ENCODE results near the gene CHSY3. TPM values are rescaled to one million over a fixed set of nuclear protein-coding genes. Genes with fewer than 3 reads are reported as not detected.

CHSY3 gene
- total RNA-seq, 1 experiment from 2014 or later, result not detected

DNA sequence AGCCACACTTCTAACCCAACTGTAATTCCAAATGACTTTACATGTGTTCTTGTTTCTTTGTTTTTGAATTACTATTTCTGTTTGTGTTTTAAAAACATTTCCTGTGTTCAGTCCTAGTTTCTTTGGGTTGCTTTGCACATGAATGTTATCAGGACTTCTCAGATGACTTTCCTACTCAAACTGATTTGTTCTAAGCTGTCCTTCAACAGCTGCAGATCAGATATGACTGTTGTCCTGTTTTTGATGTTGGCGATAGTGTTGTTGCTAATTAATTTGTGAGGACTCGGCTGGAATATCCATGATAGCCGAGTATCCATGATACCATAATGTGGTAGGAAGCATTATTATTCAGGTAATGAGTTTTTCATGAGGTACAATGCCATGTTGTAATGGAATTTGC is 98.6 kb downstream of the CHSY3 start:
- in situ Hi-C loops (cut with HindIII; ENCODE audit: low pct_unique_long_range_greater_than_20kb, low sequenced_read_pairs), result no loop called here
- DNase-seq (ENCODE audit: low read depth), result no peak

DNA sequence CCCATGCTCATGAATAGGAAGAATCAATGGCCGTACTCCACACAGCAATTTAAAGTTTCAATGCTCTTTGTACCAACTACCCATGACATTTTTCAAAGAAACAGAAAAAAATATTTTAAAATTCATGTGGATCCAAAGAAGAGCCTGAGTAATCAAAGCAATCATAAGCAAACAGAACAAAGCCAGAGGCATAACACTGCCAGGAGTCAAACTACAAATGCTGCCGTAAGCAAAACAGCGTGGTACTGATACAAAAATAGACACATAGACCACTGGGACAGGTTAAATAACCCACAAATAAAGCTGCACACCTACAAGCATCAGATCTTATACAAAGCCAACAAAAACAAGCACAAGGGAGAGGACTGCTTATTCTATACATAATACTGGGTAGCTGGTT is 107.7 kb downstream of the CHSY3 start:
- in situ Hi-C loops (cut with HindIII; ENCODE audit: low pct_unique_long_range_greater_than_20kb, low sequenced_read_pairs), result no loop called here

DNA sequence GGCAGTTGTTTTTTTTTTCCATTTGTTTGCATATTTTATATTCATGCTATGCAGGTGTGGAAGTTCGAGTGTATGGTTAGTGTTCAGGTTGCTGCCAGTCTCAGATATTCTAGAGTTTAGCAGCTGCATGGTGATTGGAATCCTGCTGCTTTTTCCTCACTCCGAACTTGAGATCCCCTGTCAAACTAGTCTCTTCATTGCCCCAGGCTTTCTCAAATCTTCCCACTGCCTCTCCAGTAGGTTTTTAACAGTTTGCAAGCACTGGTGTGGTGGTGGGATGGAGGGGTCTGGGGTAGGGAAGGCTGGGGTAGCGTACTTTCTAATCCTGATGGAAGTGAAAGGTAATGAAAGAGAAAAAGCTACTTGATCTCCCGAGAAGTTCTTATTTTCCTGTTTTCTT is 112.9 kb downstream of the CHSY3 start:
- no peak for DNase-seq (ENCODE audit: low read depth)
- in situ Hi-C loops (cut with HindIII; ENCODE audit: low pct_unique_long_range_greater_than_20kb, low sequenced_read_pairs), result no loop called here

More for the DNA sequence above, 107.7 kb downstream of the CHSY3 start:
- no peak for DNase-seq (ENCODE audit: low read depth)

DNA sequence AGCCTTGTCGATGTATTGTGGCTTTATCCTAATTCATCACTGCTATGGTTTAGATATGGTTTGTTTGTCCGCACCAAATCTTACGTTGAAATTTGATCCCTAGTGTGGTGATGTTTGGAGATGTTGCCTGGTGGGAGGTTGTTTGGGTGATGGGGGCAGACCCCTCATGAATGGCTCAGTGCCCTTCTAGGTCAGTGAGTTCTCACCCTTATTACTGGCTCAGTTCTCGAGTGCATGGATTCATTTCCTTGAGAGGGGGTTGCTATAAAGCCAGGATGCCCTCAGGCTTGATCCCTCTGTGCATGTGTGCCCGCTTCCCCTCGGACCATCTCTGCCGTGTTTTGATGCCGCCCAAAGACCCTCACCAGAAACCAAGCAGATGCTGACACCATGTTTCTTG is 114.4 kb downstream of the CHSY3 start:
- DNase-seq (ENCODE audit: low read depth), result no peak
- in situ Hi-C loops (cut with HindIII; ENCODE audit: low pct_unique_long_range_greater_than_20kb, low sequenced_read_pairs), result no loop called here

DNA sequence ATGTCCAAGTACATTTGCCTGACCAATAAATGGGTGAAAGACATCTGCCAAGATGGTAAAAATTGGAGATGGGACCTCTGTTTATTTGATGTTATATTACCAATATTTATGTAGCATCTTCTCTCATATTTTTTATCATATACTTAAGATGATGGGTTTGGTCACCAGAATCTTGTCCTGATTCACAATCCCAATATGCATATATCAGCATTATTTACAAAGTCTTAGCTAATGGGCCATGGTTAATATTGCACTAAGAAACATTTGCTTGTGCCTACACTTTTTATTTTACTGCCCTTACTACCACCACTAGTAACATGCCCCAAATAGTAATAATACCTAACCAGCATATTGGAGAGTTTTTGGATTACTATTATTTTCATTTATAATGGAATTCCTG is 116.7 kb downstream of the CHSY3 start:
- in situ Hi-C loops (cut with HindIII; ENCODE audit: low pct_unique_long_range_greater_than_20kb, low sequenced_read_pairs), result no loop called here
- no peak for DNase-seq (ENCODE audit: low read depth)

DNA sequence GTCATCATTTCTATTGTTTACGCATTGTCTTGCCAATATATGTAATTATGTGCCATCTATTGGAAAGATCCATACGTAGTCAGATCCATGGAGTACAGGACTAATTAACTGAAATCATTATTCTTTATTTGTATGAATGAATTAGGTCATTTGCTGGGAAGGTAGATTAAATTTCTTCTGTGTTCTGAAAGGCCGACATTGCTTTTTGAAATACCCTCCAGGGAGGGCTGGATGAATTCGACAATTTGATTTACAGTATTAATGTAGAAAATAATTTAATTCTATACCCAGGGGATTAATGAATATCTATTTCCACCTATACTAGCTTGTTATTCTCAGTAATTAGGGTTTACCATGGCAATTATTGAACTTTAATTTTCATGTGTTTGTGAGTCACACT is 117.6 kb downstream of the CHSY3 start:
- no peak for DNase-seq (ENCODE audit: low read depth)
- in situ Hi-C loops (cut with HindIII; ENCODE audit: low pct_unique_long_range_greater_than_20kb, low sequenced_read_pairs), result no loop called here

DNA sequence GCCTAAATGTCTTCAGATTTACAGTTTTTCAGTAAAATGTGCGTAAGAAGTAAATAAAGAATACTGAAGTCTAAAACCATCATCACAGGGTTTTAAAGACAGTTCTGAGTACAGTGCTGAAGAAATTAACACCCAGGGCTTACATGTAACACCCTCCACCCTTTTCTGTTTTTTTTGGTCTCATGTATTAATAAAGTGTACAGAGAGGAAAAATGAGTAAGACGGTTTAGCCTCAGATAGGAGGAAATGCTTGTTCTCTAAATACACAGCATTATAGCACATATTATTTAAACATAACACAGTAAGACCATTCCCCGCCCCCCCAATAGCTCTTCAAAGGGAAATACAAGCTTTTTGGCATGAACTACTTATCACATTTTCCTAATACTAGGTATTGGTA is 119.3 kb downstream of the CHSY3 start:
- in situ Hi-C loops (cut with HindIII; ENCODE audit: low pct_unique_long_range_greater_than_20kb, low sequenced_read_pairs), result no loop called here
- no peak for DNase-seq (ENCODE audit: low read depth)

DNA sequence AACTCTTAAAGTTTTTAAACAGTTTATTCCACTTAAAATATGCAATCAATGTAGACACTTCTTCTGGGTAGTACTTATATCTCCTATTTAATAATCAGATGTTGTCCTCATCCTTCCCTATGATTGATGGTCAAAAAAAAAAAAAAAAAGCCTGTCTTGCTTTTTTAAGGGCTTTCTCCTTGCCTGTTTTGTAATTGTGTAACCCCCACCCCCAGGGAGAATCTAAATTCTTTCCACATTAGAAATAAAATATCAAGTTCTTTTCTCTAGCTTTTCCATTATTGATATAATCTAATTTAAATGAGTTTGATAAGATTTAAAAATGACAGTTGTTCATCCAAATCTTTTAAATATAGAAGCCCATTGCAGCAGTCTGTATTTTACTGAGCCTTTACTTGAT is 119.7 kb downstream of the CHSY3 start:
- no peak for DNase-seq (ENCODE audit: low read depth)
- in situ Hi-C loops (cut with HindIII; ENCODE audit: low pct_unique_long_range_greater_than_20kb, low sequenced_read_pairs), result no loop called here

DNA sequence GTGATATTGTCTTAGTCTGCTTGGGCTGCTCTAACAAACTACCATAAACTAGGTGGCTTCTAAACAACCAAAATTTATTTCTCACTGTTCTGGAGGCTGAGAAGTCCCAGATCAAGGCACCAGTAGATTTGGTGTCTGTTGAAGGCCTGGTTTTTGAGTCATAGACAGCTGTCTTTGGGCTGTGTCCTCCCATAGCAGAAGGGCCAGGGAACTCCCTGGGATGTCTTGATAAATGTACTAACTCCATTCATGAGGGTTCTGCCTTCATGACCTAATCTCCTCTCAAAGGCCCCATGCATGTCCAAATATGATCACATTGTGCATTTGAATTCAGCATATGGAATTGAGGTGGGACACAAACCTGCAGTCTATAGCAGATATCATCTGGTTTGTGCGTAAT is 121.2 kb downstream of the CHSY3 start:
- in situ Hi-C loops (cut with HindIII; ENCODE audit: low pct_unique_long_range_greater_than_20kb, low sequenced_read_pairs), result no loop called here
- DNase-seq (ENCODE audit: low read depth), result no peak

DNA sequence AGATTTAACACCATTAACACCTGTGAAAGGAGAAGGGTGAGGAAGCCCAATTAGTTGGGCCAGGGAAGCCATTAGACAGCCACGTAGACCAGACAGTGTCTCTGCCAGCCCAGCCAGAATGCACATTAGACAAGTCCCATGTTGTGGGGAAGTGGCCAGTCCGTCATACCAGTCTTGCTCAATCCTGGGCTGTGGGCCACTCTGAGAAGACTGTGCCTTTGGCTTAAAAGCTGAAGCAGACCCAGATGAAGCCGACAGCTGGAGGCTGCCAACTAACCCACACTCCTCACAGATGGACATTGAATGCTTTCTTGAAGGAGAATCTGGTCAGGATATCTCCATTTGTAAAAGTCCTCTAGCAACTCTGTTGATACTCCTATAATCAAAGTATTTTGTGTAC is 128.5 kb downstream of the CHSY3 start:
- DNase-seq (ENCODE audit: low read depth), result no peak
- in situ Hi-C loops (cut with HindIII; ENCODE audit: low pct_unique_long_range_greater_than_20kb, low sequenced_read_pairs), result no loop called here

DNA sequence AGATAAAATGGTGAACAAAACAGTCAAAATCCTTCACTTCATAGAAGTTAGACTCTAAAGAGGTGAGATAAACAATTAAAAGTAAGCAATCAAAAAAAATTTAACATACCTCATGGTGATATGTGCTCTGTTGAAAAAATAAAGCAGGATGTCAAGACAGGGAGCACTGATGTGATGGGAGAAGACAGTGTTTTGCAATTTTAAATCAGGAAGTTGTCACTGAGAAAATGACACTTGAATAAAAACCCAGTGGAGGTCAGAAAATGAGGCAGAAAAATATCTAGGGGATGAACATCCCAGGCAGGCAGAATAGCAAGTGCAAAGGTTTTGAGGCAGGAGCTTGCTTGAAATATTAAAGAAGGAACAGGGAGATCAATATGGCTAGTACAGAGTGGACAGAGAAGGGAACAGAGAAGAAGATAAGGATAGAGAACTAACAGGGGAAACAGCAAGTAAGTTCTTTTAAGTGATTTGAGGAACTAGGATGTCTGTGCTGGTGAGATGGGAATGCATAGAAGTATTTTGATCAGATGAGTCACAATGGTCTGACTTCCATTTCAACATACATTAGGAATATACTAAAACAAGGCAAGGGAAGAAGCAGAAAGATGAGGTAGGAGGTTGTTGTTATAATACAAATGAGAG is 130.4 kb downstream of the CHSY3 start:
- DNase-seq (ENCODE audit: low read depth), result no peak
- in situ Hi-C loops (cut with HindIII; ENCODE audit: low pct_unique_long_range_greater_than_20kb, low sequenced_read_pairs), result no loop called here

DNA sequence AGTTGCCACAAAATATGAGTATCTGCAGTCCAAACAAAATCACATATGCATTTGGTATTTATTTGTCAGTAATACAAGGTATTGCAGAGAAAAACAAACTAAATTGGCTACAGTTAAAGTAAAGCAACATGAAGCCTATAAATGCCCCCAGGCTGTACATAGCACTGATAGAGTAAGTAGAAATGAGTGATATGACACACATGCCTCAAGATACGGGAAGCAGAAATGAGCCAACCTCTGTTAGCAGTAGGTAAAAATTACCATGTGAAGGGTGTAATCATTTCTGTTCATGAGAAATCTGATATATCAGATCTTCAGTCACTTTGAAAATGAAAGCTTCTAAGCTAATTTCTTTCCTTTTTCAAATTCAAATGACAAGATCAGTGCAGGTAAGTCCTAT is 131.1 kb downstream of the CHSY3 start:
- in situ Hi-C loops (cut with HindIII; ENCODE audit: low pct_unique_long_range_greater_than_20kb, low sequenced_read_pairs), result no loop called here
- no peak for DNase-seq (ENCODE audit: low read depth)

DNA sequence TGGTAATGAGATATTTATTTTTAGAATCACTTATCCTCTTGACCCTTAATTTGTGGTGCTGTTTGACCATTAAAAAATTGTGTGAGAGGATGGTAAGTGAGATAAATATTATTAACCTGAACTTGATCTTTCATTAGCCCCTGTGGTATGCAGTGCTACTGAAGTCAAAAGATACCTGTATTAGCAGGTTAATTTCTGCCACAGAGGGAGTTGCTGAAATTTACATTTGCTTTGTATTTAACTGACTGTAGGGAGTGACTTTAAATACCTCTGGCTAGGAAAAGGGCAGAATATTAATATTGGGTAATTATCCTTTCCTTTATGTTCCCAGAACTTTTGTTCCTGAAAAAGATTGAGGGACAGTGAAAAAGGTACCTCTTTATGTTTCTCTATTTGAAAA is 133.6 kb downstream of the CHSY3 start:
- no peak for DNase-seq (ENCODE audit: low read depth)
- in situ Hi-C loops (cut with HindIII; ENCODE audit: low pct_unique_long_range_greater_than_20kb, low sequenced_read_pairs), result no loop called here

DNA sequence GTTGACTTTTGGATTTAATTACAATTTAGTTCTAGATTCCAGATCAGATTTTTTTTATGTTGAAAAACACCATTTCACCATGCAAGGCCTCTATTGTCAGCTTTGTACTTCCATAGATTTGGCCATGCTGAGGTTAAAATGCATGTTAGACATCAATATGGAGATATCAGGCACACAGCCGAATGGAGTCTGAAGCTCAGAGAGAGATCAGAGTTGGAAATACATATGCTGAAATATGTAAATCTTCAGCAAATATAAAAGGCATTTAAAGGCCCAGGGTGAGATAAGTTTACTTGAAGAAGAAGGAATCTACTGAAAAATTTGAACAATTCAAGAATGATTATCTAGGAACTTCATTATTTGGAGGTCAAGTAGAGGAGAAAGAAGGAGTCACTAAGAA is 139.6 kb downstream of the CHSY3 start:
- in situ Hi-C loops (cut with HindIII; ENCODE audit: low pct_unique_long_range_greater_than_20kb, low sequenced_read_pairs), result no loop called here
- DNase-seq (ENCODE audit: low read depth), result no peak

DNA sequence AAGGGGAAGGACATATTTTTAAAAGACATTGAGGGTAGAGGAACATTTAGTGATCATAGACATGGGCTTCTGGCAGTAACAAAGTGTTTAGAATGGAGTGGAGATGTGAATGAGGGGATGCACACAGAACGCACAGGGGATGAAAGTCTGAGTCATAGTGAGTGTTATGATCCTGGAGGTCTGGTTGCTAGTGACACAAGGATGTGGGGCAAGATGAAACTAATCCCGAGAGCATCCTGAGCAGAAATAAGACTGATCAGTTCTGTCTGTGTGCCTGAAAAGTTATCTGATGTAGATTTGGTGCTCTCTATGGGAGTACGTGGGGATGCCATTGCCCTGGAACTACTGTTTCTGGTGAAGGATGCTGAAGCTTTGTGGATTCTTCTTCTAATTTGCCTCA is 141.1 kb downstream of the CHSY3 start:
- in situ Hi-C loops (cut with HindIII; ENCODE audit: low pct_unique_long_range_greater_than_20kb, low sequenced_read_pairs), result no loop called here
- DNase-seq (ENCODE audit: low read depth), result no peak

DNA sequence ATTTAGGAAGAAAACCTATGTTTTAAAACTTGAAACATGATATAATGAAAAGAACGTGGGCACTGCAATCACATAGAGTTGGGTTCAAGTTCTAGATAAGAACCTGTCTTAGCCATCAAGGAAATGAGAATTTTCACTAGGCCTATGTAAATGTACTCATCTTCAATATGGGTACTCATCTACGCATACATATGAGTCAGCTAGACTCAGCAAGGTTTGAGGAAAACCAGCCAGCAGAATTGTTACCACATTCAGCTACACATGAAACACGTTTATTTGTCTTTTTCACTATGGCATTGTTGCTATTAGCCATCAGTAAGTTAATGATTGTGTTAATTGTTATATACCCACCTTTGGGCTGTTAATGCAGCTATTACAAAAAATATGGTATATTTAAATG is 146.3 kb downstream of the CHSY3 start:
- in situ Hi-C loops (cut with HindIII; ENCODE audit: low pct_unique_long_range_greater_than_20kb, low sequenced_read_pairs), result no loop called here
- no peak for DNase-seq (ENCODE audit: low read depth)

DNA sequence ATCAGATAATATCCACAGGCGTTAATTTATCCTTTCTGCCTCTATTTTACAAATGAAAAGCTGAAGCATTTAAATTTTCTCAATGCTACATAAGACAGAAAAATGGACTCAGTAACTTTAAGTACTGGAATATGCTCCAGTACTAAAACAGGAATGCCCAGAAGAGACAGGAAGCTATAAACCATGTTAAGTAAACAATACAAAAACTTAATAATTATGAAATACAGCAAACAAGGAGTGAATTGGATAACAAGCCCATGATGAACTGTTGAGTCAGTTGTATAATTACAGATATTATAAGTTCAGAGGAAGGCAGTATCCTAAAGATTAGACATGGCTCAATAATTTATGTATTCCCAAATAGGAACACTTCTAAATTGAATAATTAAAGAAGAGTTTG is 148.5 kb downstream of the CHSY3 start:
- in situ Hi-C loops (cut with HindIII; ENCODE audit: low pct_unique_long_range_greater_than_20kb, low sequenced_read_pairs), result no loop called here
- DNase-seq (ENCODE audit: low read depth), result no peak

DNA sequence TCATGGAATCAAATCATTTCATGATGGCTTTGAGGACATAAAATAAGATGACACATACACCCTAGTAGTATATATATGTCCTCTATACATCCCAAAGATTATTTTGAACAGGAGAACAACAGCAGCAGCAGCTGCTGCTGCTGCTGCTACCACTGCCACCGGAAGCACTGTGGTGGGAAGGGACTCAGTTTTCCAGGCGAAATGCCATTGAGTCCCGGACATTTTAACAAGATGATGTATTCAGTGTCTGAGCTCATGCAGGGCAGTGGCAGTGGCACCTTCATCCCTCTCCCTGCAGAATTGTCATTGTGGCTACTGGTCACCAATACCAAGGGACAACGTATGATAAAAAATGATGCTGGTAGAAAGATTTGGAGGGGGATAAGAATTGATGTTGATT is 151.3 kb downstream of the CHSY3 start:
- in situ Hi-C loops (cut with HindIII; ENCODE audit: low pct_unique_long_range_greater_than_20kb, low sequenced_read_pairs), result no loop called here
- DNase-seq (ENCODE audit: low read depth), result no peak

DNA sequence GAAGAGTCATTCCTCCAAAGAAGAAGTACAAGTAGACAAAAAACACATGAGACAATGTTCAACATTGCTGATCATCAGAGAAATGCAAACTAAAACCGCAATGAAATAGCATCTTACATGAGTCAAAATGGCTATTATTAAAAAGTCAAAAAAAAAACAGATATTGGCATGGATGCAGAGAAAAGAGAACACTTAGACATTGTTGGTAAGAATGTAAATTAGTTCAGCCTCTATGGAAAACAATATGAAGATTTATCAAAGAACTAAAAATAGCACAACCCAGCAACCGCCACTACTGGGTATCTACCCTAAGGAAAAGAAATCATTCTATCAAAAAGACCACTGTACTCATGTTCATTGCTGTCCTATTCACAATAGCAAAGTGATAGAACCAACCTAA is 157.5 kb downstream of the CHSY3 start:
- DNase-seq (ENCODE audit: low read depth), result no peak
- in situ Hi-C loops (cut with HindIII; ENCODE audit: low pct_unique_long_range_greater_than_20kb, low sequenced_read_pairs), result no loop called here

DNA sequence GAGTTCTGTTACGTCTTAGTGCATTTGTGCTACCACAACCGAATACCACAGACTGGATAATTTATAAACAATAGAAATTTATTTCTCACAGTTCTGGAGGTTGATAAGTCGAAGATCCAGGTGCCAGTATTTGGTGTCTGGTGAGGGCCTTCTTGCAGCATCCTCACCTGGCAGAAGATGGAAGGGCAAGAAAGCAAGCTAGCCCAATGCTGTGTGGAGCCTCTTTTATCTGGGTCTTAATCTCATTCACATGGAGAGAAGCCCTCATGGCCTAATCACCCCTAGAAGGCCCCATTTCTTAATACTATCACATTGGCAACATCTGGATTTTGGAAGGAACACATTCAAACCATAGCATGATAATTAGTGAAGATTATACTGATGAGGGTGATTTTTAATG is 159.3 kb downstream of the CHSY3 start:
- DNase-seq (ENCODE audit: low read depth), result no peak
- in situ Hi-C loops (cut with HindIII; ENCODE audit: low pct_unique_long_range_greater_than_20kb, low sequenced_read_pairs), result no loop called here

DNA sequence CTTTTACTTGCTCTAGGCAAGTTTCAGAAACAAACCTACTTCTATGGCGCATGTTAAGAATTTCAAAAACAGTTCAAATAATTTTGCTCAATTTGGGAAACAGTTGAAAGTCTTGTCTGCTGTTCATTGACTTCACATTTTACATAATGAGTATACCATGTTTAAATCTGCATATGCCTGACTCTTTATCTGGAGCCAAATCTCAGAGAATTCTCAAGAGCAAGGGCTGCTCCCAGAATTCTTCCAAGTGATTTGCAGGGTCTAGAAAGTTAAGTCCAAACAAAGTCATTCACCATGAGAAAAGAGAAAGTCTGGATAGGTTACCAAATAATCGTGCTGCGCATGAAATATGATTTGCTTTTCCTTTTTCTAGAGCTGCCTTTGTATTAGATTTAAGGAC is 160.2 kb downstream of the CHSY3 start:
- in situ Hi-C loops (cut with HindIII; ENCODE audit: low pct_unique_long_range_greater_than_20kb, low sequenced_read_pairs), result no loop called here
- no peak for DNase-seq (ENCODE audit: low read depth)

Data from Caki2 (cell line).